GM11168 (cell line): ENCODE results near the gene COL16A1.

Source experiments
- in situ Hi-C: fragments of 300-500 bp; cut with MboI; formaldehyde crosslinking; loops from one replicate; pipeline ENCODE4 v1.12.0; 2022; ENCODE audit warnings: low sequenced_read_pairs; ENCODE audit not compliant: unreplicated experiment

The COL16A1 gene

DNA sequence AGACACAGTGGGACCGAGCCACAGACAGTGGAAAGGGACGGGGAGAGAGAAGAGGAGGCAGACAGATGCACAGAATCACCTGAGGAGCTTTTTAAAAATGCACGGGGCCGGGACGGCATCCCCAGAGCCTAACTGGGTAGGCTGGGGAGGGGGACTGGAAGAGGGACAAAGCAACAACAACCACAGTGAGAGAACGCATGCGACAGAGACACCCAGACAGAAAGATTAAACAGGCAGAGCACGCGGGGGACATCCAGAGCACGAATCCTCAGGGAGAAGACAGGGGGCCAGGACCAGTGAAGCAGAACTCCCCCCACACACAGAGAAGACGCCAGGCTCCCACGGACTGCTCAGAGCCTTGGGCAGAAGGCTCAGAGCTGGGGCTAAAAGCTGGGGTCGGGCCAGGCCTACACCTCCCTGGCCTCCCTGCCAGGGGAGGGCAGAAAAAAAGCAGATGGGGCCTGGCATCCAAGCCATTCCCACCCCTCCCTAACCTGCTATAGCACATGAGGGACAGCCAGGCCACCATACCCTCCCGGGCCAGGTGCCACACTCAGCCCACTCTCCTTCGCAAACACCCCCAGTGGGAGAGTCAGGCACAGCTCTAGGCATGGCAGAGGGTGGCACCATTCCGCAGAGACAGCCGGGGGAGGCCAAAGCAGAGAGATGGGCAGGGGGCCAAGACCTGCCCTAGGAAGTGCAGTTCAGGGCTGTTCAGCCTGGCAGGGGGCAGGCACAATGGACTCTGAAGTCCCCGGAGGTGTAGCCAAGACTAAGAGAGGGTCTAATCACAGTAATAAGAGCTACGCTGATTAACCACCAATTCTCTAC, 29.8 kb upstream of the COL16A1 start:
- in situ Hi-C loops, result no loop called here

DNA sequence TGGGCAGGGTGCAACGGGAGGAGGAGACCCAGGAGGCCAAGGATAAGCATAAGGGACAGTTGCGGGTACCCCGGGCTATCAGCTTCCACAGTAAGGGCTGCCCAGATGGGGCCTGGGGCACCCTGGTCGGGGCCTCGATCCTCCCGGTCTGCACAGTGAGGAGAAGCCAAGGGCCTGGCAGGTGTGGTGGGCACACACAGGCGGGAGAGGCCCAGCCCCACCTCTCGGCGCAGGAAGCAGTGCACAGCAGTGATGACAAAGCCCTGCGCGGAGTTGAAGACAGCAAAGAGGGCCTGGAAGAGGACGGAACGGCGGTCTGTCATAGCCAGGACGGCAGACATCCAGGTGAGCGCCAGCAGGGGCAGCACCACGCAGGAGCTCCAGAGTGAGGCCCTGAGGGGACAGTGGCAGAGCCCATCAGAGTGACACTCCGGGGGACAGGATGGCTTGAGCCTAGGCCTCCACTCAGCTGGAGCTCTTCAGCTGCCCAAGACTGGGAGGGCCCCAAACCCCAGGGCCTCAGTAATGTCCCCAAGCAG, 29.0 kb upstream of the COL16A1 start:
- in situ Hi-C loops, result no loop called here

DNA sequence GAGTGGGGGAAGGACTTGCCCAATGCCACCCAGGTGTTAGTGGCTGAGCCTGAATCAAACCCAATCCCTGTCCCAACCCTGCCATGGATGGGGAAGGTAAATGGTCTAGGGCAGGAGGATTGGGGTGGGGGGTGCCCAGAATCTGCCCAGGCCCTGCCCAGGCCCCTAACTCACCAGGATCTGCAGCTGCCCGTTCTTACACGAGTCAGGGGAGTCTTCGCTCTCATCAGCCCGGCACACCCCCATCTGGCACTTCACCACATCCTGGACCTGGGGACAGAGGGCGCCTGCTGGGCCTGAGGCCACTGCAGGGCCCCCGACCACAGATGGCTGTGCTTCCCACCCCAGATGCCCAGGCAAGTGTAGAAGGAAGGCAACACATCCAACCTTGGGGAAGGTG, 28.5 kb upstream of the COL16A1 start:
- in situ Hi-C loops, result no loop called here

DNA sequence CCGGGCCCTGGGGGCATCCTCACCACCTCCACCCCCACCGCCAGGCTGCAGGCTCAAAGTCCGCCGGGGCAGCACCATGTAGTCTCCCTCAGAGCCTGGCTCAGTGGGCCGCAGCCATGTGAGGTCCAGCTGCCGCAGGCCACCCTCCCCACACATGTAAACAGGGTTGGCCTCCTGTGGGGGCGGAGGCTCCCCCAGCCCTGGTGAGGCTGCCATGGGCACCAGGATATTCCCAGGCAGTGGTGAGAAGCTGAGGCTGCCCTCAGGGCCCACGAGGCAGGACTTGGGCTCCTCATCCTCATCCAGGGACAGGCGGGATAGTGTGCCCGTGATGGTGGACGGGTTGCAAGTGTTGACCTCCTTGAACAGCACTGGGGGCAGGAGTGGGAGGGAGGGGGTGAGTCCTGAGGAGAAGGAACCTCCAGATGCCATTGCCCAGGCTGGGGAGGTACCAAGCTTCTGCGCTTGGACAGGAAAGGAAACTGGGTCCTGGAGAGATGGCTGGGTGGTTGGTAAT, 27.3 kb upstream of the COL16A1 start:
- in situ Hi-C loops, result no loop called here

DNA sequence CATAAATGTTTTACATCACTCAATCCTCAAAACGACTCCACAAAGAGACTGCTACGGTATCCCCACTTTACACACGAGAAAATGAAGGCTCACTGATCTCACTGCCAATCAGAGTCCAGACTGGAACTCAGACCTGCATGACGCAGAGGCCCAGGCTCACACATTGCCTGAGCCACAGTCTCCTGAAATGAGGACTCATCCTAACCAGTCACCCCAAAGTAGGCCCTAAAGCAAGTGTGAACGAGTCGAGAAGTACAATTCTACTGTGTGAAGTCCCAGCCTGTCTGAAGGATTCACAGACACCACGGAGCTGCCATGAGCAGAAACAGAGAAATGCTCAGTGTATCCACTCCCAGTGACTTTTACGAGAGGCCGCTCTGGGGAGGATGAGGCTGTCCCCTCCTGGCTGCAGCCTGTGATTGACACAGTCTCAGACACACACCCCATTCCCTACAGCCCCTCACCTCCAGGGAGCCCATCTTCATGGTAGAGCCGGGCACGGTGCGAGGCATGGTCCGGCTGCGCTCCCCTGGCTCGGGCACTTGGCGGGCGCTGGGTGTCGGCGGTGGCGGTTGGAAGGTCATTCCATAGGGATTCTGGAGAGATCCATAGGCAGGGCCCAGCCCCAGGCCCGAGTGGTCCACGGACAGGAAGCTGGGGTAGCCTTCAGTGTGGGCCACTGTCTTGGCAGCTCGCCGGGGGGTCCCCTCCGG, 26.7 kb upstream of the COL16A1 start:
- in situ Hi-C loops, result no loop called here

DNA sequence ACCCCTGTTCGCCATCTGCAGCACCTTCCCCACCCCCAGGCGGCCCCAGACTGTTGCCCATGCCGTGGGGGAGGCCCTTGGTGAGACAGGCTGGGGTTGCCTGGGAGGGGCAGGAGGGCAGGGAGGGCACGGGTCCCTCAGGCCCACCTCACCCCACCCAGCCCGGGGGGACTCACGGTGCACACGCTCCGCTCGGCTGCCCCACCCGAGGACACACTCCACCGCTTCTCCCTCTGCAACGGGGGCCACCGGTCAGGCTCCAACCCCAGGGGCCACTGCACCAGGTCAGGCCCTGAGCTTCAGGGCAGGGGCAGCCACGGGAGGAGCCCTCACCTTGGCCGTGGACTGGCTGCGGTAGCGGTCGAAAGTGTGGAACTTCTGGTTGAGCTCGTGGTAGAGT, 24.0 kb upstream of the COL16A1 start:
- in situ Hi-C loops, result no loop called here

DNA sequence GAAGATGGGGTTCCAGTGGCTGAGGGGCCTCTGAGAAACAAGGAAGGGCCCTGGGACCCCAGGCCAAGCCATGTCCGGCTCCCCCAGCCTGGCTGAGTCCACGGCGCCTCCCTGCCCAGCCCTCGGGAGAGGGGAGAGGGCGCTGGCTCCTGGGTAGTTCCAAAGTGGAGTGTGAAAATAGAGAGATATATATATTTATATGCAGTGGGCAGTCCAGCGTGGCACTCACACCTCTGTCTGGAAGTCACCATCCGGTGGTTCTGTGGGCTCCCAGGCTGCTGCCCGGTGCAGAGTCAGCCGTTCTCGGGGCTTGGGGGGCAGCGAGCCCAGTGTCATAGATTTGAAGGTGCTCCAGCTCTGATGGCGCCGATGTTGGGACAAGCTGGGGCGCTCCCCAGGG, 23.4 kb upstream of the COL16A1 start:
- in situ Hi-C loops, result no loop called here

DNA sequence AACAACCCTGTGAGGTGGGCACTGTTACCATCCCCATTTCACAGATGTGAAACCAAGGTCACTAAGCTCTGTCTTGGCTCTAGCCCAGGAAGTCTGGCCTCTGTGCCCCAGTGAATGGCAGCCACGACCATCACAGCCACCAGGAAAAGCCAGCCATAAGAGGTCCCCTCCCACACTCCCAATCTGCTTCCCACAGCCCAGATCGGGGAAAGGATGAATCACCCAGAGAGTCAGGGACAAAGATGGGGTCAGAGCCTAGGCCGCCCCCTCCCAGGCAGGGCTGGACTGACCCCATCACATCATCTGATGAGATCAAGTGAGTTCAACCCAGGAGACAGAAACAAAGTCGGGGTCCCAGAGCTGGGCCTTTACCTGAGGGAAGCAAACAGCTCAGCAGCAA, 22.9 kb upstream of the COL16A1 start:
- in situ Hi-C loops, result no loop called here

DNA sequence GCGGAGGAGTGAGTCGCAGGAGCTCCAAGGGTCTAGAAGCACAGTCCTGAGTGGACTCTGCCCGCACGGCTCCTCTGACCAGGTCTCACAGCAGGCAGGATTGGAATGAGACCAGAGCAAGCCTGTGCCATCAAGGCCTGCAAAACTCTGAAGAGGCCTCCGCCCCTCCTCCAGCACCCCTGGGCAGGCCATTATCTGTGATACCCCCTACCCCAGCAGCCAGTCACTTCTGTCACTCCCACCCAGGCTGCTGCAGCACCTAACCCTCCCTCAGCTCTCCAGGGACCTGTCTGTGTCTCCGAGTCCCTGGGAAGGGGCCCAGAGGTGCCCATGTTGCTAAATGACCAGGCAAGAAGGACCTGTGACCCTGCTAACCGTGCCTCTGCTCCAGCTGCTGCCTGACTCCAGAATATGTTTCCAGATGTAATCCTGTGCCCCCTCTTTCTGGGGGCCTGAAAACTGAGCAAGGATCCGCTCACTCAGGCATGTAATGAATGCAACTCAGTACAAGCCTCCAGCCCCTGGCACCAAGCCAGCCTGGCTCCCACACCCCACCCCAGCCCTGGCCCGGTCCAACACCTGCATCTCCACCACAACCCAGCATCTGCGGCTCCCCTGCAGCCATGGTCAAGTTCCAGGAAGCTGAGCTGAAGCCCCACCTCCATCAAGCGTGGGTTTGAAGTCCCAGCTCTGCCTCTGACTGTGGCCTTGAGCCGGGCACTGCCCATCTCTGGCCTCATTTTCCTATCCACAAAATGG, 22.1 kb upstream of the COL16A1 start:
- in situ Hi-C loops, result no loop called here

DNA sequence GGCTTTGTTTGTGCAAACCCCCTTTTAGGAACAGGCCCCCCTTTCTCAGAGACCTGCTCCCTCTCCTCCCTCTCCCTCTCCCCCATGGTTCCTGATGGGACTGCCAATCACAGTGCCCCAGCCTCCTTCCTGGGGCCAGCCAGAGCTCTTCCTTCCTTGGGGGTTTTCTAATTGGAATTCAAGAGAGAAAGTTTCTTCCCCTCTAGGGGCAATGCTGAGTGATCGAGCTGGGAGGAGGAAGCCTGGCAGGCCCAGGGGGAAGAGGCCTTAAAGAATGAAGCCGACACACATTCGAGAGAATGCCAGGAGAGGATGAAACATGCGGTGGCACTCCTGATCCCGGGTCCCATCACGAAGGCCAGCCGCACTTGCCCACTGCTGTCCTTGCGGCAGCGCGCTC, 21.3 kb upstream of the COL16A1 start:
- in situ Hi-C loops, result no loop called here

DNA sequence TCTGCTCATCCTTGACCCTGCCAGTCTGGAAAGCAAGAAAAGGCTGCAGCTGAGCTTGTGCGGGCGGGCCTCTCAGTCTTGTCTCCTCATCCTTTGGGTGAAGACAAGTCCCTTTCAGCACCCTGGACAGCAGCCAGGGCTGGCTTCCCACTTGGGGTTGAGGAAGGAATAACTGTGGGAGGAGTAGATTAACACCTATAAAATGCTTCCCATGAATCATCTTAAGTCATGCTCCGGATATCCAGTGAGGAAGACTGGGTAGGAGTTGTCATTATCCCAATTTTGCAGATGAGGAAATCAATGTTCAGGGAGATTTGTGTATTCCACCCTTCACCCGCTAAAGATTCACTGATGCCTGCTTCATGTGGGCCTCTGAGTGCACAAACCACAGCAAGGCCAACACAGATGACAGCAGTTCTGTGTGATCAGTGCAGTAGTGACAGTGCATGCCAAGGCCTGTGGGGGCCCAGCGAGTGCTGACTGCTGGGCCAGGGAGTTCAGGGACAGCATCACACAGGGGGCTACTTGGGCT, 20.1 kb upstream of the COL16A1 start:
- in situ Hi-C loops, result no loop called here

DNA sequence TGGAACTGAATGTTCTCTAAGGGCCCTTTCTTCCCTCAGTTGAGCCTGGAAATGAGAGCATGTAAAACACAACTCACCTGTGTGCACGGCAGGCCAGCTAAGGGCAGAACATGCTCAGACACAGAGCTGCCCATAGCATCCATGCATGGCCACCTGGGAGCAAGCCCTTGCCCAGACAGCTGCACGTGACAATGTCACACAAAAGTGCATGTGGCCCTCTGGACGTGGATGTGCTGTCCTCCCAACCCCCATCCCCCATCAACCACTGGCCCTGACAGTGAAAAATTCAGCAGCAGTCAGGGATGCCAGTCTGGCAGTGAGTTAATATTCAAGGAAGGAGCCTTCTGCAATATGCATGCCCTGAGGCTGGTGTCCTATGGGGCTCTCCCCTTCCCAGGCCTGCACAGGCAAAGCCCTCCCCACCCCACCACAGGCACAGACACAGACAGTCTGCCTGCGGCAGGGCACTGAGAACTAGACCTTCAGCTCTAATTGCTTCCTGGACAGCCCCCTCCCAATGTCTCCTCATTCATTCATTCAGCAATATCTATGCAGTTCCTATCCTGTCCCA, 14.6 kb upstream of the COL16A1 start:
- in situ Hi-C loops, result no loop called here

DNA sequence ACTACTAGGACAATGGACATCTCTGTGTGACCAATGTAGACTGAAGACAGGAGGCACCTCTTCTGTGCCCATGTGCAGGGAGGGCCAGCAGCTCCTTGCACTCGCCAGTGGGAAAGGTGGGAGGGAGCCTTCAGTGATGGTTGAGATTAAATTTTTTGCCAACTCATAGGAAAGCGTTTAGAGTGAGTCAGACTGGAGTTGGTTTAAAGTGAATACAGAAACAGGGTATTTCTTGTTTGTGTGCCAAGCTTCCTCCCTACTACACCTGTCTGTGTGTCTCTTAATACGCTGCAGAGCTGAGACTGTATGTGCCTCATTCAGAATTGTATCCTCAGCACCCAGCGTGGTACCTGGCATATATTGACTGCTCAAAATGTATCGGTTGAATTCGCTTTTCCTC, 13.5 kb upstream of the COL16A1 start:
- in situ Hi-C loops, result no loop called here

DNA sequence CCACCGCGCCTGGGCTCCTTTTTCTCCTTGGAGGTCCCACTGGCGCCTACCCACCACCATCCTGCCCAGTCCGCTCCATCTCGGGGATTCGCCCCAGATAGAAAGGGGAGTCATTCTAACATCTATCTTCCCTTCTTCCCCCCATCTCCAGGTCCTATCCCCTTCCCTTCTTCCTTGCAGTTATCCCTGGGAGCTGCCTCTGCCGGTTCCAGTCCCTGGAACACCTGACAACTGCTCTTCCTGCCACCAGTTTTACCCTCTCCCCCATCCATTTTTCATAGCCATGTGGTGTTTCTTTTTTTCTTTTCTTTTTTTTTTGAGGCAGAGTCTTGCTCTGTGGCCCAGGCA, 12.0 kb upstream of the COL16A1 start:
- in situ Hi-C loops, result no loop called here

DNA sequence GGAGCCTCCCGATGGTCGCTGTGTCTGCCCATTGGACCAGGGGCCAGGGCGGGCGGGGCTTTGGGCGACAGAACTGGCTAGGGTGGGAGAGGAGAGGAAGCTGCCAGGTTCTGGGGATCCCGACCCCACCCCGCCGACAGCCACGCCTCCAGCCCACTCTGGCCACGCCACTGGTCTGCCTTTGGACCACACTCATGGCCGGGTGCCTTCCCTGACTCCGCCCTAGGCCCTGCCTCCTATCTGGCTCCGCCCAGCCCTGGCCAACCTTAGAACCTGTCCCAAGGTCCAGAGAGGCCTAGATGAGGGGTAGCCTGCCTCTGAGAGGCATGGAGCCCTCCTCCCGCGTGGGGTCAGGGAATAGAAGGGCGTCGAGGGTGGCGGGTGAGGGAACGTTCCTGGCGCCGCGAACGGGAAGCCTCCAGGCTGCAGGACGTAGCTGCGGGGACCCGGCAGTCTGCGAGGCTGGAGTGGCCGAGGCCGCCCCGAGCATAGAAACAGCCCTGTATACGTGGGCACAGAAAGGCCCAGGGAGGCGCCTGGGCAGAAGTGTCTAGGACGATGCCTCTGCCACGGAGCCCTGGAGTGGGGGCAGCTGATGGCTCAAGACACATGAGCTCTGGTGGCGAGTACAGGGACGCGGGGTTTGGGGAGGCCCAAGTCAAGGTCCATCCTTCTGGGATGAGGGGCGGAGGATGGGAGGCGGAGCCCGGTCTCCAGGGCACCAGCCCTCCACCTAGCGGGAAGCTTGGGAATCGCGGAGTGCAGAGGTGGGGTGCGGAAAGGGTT, 11.5 kb upstream of the COL16A1 start:
- in situ Hi-C loops, result no loop called here

DNA sequence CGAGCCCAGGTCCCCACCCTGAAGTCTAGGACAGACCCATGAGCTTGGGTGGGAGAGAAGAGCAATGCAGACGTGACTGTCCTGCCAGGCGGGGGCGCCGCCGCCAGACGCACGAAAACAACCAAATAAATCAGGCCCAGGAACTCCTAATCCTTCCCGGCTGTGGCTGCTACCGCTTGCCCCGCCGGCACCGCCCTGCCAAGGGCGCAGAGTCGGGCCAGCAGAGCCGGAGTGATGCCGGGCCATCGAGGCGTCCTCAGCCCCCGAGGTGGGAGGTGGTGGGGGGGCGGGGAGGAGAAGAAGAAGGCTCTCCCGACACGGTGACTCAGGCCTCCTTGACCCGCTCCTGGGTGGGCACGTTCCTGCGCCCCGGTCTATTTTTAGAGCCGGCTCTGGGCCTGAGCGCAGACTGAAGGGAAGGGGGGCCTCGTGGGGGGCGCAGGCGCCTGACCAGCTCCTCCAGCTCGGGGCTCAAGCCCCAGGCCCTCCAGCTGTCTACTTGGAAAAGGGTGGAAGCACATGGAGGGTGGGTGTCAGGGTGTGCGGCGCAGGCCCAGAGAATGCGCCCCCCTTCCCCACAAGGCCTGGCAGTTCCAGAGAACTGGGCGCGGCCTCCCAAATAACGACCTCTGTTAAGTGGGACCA, 10.7 kb upstream of the COL16A1 start:
- in situ Hi-C loops, result no loop called here

DNA sequence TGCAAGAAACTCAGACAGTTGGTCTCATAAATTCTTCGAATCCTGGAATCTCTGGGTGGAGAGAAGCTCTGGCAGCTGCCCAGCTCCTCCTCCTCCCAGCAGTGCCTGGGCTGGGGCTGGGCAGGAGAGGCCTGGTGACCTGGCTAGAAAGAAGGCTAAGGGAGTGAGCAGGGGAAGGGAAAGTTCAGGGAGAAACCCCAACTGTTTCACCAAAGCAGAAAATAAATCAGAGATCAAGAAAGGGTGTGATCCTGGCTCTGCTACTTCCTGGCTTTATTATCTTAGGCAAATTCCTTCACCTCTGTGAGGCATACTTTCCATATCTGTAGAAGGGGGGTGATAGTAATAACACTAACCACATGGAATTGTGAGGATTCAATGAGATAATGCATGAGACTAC, 8.8 kb upstream of the COL16A1 start:
- in situ Hi-C loops, result no loop called here

DNA sequence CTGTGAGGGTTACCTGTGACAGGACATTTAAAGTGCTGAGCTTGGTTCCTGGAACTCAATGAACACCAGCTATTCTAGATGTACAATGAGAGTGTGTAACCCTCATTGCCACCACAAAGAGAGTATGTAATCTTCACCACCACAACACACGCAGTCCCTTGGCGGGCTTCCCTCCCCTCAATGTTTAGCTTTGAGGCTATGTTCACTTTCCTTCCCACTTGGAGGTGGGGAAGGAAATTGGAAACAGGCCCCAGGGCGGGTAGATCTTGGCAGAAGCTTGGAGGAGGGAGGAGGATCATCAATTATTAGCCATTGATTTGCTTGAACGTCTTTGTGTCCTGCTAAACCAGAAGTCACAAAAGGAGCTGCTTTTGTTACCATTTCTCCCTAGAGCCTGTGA, 8.3 kb upstream of the COL16A1 start:
- in situ Hi-C loops, result no loop called here

DNA sequence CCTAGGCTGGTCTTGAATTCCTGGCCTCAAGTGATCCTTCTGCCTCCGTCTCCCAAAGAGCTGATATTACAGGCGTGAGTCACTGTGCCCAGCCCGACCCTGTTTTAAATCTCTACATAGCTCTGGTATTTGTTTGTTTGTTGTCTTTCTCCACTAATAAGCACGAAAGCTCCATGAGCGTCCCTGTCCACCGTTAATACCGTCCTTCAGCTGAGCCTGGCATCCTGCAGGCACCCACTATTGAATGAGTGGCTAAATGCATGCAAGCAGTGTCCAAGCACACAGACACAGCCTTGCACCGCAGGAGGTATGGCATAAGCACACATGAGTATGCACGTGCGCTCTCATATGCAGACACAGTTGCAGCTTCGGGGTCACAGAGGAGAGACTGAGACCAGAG, 4.5 kb upstream of the COL16A1 start:
- in situ Hi-C loops, result loop anchor here (5.0 kb wide), 1 partner anchor 41 kb away; no protein-coding TSS in a partner anchor
